ENCODE measurements around the gene NPW.

GRCh38 chr16:2045965-2046892, 26.6 kb downstream of the NPW start:
- no peak for TF ChIP-seq CBX1 (IDR thresholded peaks at IDR 0.05; ENCODE audit: low read depth)
- TF ChIP-seq CHD2 (IDR thresholded peaks at IDR 0.05; ENCODE audit: low read depth, low read length), result no peak
- no peak for TF ChIP-seq RCOR1 (IDR thresholded peaks at IDR 0.05; ENCODE audit: borderline replicate concordance in 1 of 2, low read depth in 2 of 2, low read length in 2 of 2)
- no peak for TF ChIP-seq EP300 (IDR thresholded peaks at IDR 0.05; ENCODE audit: low read length)
- TF ChIP-seq NBN (IDR thresholded peaks at IDR 0.05; ENCODE audit: low read depth), result no peak
- TF ChIP-seq ATF3 (IDR thresholded peaks at IDR 0.05), result no peak
- no peak for TF ChIP-seq ATF3 (CRISPR knock-in tag; conservative IDR thresholded peaks at IDR 0.05)
- no peak for TF ChIP-seq RFX5 (IDR thresholded peaks at IDR 0.05; ENCODE audit: low read depth, low read length)
- no peak for TF ChIP-seq ESRRA (IDR thresholded peaks at IDR 0.05; ENCODE audit: borderline replicate concordance, low read depth)
- TF ChIP-seq BRF1 (IDR thresholded peaks at IDR 0.05; ENCODE audit: borderline replicate concordance, extremely low read depth, insufficient read length), result no peak

All from K562 (cell line).